NCI-H526 (cell line): ENCODE measurements around the gene MICOS13.
A peak's percentile ranks its signal among the peaks of the same experiment; 100 is the strongest.

Experiments used
- DNase-seq, 2 experiments: peaks; one replicate each; lab custom pipeline; 2025; lab: John Stamatoyannopoulos, UW

The MICOS13 gene

GRCh38 chr19:5667751-5668271 is 12.5 kb downstream of the MICOS13 start:
- peak; percentile 39 to 90 for DNase-seq

- no peak for DNase-seq
Measured at GRCh38 chr19:5666921-5667610, 13.2 kb downstream of the MICOS13 start.

DNA sequence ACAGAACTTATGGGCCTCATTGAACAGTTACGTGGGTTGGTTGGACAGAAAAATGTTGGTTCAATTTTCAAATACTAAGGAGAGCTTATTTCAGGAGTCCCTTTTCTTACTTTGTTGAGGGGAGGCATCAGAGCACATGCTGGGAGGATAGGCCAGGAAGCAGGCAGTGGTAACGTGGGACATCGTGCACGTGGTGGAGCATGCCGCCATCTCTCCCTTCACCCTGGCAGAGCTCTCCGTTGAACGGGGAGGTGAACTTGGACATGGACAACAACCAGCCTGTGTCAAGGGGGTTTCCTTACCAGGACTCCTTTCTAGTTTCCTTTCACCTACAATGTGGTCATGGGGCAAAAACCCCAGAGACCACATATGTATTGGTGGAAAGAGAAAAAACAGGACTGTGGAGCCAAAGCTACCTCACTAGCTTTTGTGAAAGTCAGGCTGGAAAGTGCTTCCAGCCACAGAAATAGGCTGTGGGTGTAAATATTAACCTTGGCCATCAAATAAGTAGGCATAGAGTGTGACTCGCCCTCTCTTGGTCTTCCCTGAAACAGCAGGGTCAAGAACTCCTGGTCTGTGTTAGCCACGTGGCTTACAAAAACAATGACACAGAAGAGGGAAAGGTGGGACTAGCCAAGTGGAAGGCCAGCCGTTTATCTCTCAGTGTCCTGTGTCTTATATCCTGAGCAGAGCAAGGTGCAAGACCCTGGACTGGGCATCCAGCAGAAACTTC is 14.4 kb downstream of the MICOS13 start:
- peak in 1 of 2 experiments; percentile 8 for DNase-seq

DNA sequence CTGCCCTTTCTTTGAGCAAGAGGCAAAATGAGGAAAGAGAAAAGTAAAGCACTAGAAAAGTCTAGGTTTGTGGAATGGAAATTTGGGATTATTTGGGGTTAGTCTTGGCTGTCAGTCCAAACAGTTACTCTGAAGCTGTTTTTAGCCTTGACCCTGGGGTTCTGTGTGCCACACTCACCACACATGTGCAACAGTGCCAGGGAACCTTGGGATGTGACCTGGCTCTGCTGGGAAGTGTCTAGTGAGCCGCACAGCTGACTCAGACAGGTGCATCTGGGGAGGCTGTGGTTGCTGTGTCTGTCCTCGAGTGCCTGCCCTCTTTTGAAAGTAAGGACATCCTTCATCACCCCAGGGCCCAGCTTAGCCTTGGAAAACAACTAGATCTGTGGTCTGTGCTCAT is 15.8 kb downstream of the MICOS13 start:
- DNase-seq: no peak

DNA sequence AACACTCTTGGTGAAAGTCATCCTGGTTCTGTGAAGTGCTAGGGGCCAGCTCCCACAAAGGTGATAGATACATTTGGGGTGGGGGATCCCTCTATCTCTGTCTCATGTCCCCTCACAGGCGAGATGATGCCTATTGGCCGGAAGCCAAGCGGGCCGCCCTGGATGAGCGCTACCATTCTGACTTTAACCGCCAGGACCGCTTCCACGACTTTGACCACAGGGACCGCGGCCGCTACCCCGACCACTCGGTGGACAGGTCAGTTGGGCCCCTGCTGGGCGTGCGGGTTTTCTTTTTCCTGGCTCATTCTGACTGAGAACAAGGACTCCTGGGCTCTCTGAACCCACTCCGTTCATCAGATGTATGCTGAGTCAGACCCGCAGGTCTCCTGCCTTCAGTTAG is 16.4 kb downstream of the MICOS13 start:
- DNase-seq: no peak

- DNase-seq: no peak
Measured at GRCh38 chr19:5661483-5661882, 18.8 kb downstream of the MICOS13 start.

GRCh38 chr19:5655412-5655811 is 24.9 kb downstream of the MICOS13 start:
- no peak for DNase-seq

DNA sequence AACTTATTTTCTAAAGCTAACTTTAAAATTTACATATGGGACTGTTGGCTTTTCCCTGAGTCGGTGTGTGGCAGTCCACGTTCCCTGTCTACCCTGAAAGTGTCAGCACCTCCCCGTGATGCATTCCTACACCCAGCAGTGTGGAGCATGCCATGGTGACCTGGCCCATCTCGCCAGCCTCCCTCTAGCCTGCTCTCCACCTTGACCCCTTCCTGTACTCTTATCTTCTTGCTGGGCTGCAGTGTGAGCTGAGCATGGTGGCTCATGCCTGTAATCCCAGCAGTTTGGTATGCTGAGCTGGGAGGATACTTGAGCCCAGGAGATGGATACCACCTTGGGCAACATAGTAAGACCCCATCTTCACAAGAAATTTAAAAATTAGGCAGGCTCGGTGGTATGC is 25.4 kb downstream of the MICOS13 start:
- DNase-seq: no peak

- no peak for DNase-seq
Measured at GRCh38 chr19:5652261-5652660, 28.1 kb downstream of the MICOS13 start.

GRCh38 chr19:5651361-5651760 is 29.0 kb downstream of the MICOS13 start:
- no peak for DNase-seq

- DNase-seq: no peak
Measured at GRCh38 chr19:5648464-5648863, 31.9 kb downstream of the MICOS13 start.

- no peak for DNase-seq
Measured at GRCh38 chr19:5646703-5647102, 33.6 kb downstream of the MICOS13 start.

GRCh38 chr19:5645409-5645808 is 34.9 kb downstream of the MICOS13 start:
- DNase-seq: no peak

GRCh38 chr19:5644037-5644436 is 36.3 kb downstream of the MICOS13 start:
- DNase-seq: no peak

DNA sequence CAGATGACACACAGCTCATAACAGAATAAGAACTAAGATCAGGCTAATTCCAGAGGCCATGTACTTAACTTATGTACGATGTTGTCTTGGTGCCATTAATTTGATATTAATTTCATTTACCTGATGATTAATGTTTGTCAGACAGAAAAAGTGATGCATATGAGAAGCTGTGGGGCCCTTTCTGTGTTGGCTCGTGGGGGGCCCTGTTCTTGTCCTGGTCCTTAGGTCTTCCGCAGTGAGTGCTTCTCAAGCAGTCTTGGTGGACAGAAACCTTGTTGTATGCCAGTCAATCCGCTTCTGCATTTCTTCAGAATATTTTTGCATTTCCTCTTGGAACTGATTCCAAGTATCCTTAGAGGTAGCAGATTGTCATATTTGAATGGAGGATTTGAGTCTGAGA is 37.3 kb downstream of the MICOS13 start:
- no peak for DNase-seq

- DNase-seq: no peak
Measured at GRCh38 chr19:5642204-5642603, 38.1 kb downstream of the MICOS13 start.

DNA sequence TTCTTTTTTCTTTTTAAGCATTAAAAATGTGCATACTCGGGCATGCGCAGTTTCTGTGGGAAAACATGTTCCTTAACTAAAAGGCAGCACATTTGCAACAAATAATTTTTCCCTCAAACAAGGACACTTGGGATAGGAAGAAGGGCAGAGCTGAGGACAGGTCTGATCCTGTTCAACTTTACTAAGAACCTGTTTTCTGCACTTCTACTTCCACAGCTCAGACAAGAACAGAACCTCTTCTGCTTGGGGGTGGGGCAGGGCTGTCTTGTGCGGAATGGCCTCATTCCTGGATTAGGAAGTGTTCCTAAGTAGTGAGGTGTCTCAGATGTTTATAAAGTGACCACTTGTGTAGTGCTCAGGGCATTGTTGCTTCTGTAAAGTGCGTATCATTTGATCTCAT is 39.1 kb downstream of the MICOS13 start:
- DNase-seq: no peak

DNA sequence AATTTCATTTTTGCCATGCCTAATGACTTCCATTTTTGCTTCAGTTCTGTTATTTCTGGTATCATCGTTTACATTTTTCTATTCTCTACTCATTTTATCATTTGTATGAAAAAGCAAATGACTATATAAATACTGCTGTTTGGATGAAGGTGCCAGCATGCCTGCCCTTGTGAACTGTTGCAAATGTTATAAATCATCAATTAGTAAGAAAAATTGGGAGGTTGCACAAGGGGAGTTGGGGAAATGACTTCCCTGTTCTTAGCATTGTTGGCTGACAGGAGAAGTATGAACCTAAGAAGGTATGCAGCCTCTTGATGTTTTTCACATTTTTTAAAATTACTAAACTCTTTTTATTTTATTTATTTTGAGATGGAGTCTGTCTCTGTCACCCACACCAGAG is 42.3 kb downstream of the MICOS13 start:
- no peak for DNase-seq

DNA sequence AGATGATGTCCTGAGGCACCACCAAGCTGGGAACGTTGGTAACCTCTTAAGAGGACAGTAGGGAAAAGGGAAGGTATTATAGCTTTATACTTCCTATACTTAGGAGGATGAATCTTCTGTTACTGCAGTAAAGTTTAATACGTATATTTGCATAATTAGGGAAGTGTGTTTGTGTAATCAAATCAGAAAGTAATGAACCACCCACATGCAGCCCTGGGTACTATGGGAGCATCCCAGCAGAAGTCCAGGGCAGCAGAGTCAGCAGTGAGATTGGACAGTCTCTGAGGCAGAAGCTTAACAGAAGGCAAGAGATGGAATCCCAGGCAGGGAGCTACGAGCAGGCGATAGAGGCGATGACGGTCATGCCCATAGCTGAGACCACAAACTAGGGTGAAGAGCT is 44.9 kb downstream of the MICOS13 start:
- peak; percentile 79 to 81 for DNase-seq

- no peak for DNase-seq
Measured at GRCh38 chr19:5632657-5633056, 47.7 kb downstream of the MICOS13 start.

GRCh38 chr19:5632241-5632612 is 48.1 kb downstream of the MICOS13 start:
- no peak for DNase-seq

- no peak for DNase-seq
Measured at GRCh38 chr19:5631567-5632240, 48.6 kb downstream of the MICOS13 start.

- DNase-seq: no peak
Measured at GRCh38 chr19:5628919-5629481, 51.3 kb downstream of the MICOS13 start.
